Islet of Langerhans (tissue), 1 donor: Measurements from ENCODE around the gene MT1X.

Source experiments
- FAIRE-seq: peaks from one replicate; lab custom pipeline; 2011; peaks lifted over from hg19 to GRCh38; lab: Jason Lieb, UNC

The MT1X gene

GRCh38 chr16:56681939-56682702 lies at the start of gene MT1X:
Gene MT1X, plus strand, starts transcription at chr16:56682470. Its CDS starts 71 bp downstream, at chr16:56682541.
- no peak for FAIRE-seq

GRCh38 chr16:56632848-56633365 lies 49.4 kb upstream of the MT1X start:
- FAIRE-seq = no peak

GRCh38 chr16:56633535-56633934 lies 48.7 kb upstream of the MT1X start:
- no peak for FAIRE-seq

- FAIRE-seq = no peak
These were observed 47.4 kb upstream of the MT1X start for GRCh38 chr16:56634715-56635440.

GRCh38 chr16:56635441-56635967 lies 46.8 kb upstream of the MT1X start:
- FAIRE-seq = no peak

- no peak for FAIRE-seq
These were observed 45.5 kb upstream of the MT1X start for GRCh38 chr16:56636616-56637413.

GRCh38 chr16:56637814-56638750 lies 44.2 kb upstream of the MT1X start, which contains the start of gene MT1A:
Gene MT1A, plus strand, starts transcription at chr16:56638666. Its CDS starts 73 bp downstream, at chr16:56638739.
- no peak for FAIRE-seq

- FAIRE-seq = no peak
These were observed 43.2 kb upstream of the MT1X start for GRCh38 chr16:56639045-56639444.

GRCh38 chr16:56640076-56640475 lies 42.2 kb upstream of the MT1X start:
- FAIRE-seq = no peak

- no peak for FAIRE-seq
These were observed 41.1 kb upstream of the MT1X start for GRCh38 chr16:56641166-56641565.

GRCh38 chr16:56643080-56643778 lies 39.0 kb upstream of the MT1X start:
- no peak for FAIRE-seq

- no peak for FAIRE-seq
These were observed 38.4 kb upstream of the MT1X start for GRCh38 chr16:56643833-56644232.

GRCh38 chr16:56645311-56645710 lies 37.0 kb upstream of the MT1X start:
- no peak for FAIRE-seq

- no peak for FAIRE-seq
These were observed 36.4 kb upstream of the MT1X start for GRCh38 chr16:56645838-56646237.

GRCh38 chr16:56647641-56648431 lies 34.4 kb upstream of the MT1X start:
- no peak for FAIRE-seq

- FAIRE-seq = no peak
These were observed 33.0 kb upstream of the MT1X start for GRCh38 chr16:56649271-56649670.

- FAIRE-seq = no peak
These were observed 32.5 kb upstream of the MT1X start for GRCh38 chr16:56649820-56650219.

- no peak for FAIRE-seq
These were observed 30.7 kb upstream of the MT1X start, which contains the start of gene MT1B for GRCh38 chr16:56651586-56651985. Gene MT1B, plus strand, starts transcription at chr16:56651886. Its CDS starts 68 bp downstream, at chr16:56651954.

- FAIRE-seq = no peak
These were observed 29.7 kb upstream of the MT1X start for GRCh38 chr16:56652600-56652999.

GRCh38 chr16:56653218-56653617 lies 29.1 kb upstream of the MT1X start:
- no peak for FAIRE-seq
